Stimulated activated CD8-positive, alpha-beta memory T cell treated with anti-CD3 and anti-CD28 coated beads, Interleukin-4, amount 100 ng/mL, for 24 hours (primary cell): ENCODE data around the gene PDE5A.

ENCODE experiments used
- DNase-seq: peaks from one replicate; pipeline ENCODE4 v3.0.0-alpha.2; 2020; ENCODE audit warnings: low read depth

The PDE5A gene

GRCh38 chr4:119521268-119521667 is 107.3 kb downstream of the PDE5A start:
- no peak for DNase-seq

- no peak for DNase-seq
Measured at GRCh38 chr4:119518915-119519410, 109.6 kb downstream of the PDE5A start.

DNA sequence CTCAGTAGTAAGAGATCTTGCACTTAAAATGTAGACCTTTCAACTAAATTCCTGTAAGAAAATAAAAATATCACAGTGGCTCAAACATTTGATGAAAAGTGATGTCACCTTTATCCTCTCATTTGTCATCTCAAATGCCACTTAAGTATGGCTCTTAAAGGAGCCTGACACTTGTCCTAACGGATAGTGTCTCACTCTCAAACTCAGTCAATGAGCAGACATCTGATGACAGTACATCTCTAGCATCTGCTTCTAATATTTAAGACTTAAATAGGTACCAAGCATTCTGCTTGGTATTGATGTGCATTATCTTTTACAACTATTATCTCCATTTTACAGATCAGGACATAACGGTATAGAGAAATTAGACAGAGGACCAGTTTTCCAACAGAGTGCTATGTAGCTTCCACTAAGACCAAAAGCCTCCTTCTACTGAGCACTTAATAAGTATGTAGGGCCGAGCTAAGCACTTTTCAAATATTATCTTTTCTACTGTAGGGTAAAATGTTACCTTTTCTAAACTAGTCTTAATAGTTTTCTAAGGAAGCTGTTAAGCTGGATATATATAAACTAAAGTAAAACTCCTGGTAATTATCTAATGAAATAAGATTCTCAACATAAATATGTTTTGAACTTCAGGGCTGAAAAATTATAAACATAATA is 110.2 kb downstream of the PDE5A start:
- DNase-seq: no peak

GRCh38 chr4:119517361-119518229 is 111.0 kb downstream of the PDE5A start:
- DNase-seq: no peak

DNA sequence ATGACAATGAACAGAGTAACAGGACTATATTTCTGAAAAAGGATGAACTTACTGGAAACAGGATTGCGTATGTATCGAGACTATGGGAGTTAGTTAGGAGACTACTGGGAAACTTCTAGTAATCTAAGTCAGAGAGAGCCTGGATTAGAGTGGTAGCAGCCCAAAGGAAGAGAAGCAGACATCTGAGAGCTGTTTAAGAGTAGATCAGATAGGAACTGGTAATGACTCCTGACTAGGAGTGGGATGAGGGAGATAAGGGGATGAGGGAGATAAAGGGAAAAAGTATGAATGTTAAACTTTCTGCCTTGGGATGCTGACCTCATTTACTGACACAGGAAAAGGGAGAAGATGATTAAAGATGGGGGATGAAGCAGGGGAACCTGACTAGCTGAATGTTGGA is 116.2 kb downstream of the PDE5A start:
- no peak for DNase-seq

- no peak for DNase-seq
Measured at GRCh38 chr4:119510395-119511149, 118.0 kb downstream of the PDE5A start.

DNA sequence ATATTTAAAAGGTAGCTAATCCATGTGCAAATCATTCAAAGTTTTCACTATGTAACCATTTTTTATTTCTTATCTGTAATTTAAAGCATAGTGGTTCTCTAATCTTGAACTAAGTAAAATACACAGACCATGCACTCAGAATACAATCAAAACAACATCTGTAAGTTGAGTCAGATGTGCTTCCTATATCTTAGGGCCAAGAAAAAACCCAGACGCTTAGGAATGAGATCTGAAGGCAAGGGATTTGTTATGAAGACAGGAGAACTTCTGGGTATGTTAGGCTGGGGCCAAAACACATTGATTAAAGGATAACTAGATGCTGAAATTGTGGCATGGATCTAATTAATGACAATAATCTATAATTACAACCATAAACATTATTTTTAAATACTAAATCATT is 120.3 kb downstream of the PDE5A start:
- DNase-seq: no peak

DNA sequence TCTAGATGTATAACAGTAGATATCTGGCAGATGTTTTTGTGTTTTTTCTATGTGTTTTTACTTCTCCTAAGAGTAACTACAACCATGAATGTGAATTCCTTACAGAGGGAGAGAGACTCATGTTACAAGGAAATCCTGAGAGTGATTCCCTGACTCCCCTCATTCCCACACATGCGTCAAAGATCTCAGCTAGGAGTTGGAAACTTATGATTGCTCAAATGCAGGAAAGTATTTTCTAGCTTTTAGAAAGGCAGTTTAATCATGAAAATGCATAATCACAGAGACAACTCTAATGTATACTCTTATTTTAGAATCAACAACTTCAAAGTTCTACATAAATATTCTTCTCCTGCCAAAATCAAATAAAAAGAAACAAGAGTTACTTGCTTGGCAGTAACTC is 121.8 kb downstream of the PDE5A start:
- no peak for DNase-seq

GRCh38 chr4:119504616-119505015 is 124.0 kb downstream of the PDE5A start:
- no peak for DNase-seq

DNA sequence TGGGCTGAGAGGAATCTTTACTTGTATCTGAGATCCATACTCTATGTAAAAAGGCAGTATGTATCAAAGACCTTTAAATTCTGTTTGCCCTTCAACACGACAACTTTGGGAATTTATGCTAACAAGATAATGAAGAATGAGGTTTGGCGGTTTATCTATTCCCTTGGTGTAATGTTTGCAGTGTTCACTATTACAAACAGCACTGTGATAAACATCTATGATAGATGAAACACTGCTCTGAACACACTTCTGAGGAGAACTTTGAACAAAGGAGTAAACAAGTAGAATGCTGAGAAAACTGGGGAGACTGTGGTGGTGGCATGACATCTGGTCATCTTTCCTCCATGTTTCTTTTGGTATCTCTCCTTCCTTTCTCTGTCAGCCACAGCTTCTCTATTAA is 126.9 kb downstream of the PDE5A start:
- no peak for DNase-seq

GRCh38 chr4:119498527-119498926 is 130.1 kb downstream of the PDE5A start:
- no peak for DNase-seq

GRCh38 chr4:119493886-119494285 is 134.7 kb downstream of the PDE5A start:
- no peak for DNase-seq

DNA sequence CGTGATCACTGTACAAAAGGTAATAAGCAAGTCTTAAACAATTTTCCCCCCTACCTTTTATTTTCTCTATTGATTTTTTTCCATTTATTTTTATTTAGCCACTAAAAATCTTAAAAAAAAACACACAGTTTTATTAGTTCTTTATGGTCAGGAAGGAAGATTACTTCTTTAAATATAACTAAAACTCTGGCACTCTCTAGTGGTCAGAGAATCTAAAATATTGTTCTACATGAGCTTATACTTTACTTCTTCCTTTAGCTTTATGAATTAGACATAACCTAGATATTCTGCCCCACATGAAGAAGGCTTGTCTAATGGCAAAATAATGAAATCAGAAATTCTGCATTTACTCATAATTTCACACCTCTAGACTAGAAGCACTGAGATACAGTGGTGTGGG is 135.2 kb downstream of the PDE5A start:
- DNase-seq: no peak

- DNase-seq: no peak
Measured at GRCh38 chr4:119490335-119490734, 138.3 kb downstream of the PDE5A start.

DNA sequence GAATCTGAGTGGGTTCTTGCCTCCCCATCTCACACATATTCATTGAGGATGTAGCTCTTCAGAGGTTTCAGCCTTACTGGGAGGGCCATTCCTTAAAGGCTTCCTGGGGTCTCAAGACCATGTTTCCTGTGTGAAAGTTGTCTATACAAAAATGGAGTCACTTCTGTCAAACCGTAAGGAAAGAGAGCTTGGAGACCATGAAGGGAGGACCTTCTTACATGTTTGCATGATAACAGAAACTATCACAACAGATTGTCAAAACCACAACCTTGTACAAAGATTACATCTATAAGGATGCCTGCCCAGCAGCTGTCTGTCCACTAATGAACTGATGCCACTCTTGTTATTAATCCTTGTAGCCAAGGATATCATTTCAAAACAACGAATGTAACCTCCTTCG is 139.3 kb downstream of the PDE5A start:
- no peak for DNase-seq

- no peak for DNase-seq
Measured at GRCh38 chr4:119480331-119480730, 148.3 kb downstream of the PDE5A start.

GRCh38 chr4:119479835-119480234 is 148.8 kb downstream of the PDE5A start:
- no peak for DNase-seq

DNA sequence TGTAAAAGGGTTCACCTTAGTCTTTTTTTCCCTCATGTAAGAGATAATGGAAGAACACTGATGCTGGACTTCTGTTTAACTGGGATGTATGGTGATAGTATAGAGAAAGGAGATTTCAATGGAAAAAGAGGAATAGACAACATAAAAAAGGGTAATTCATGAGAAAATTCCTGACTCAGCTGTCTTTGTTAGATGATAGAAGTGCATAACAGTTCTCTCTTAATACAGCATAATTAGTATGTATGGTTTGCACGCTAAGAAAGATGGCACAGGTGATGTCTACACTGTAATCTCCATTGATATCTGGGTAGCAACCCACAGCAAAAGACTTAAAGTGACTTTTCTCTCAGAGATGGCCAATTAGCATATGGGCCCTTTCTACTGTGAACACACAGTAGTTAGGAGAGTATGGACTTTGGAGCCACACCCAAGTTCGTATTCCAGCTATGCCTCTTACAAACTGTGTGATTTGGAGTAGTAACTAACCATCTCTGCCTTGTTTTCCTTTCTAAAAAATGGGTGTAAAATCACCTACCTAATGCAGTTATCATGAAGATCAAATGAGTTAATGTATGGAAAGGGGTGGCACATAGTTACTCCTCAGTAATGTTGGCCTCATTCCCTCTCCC is 149.3 kb downstream of the PDE5A start:
- no peak for DNase-seq

GRCh38 chr4:119478446-119479179 is 150.0 kb downstream of the PDE5A start:
- no peak for DNase-seq

DNA sequence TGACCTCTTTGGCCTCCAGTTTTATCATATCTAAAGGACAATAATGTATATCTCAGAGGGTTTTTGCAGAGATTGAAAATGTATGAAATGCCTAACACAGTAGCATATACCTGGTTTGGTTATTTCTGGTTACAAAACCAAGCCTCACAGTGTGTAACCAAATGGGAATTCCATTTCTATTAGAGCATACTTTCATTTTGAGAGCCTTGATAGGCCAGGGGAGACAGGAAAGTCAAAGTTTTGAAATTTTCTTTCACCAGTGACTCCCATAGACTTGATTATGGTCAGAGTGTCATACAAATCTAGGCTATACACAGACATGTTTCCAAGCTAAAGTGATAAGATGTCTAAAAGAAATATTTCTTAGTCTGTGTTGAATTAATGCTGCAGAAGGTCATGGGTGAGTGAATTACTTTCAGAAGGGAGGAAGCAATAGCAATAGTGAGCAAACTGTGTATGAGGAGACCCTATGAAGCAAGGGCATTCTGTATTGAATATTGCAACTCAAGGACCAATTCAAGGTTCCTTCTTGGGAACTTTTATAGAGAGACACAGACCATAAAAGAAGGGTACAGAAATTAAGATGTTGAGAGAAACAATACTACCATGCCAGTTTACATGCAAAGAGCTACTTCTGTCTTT is 151.1 kb downstream of the PDE5A start:
- no peak for DNase-seq

DNA sequence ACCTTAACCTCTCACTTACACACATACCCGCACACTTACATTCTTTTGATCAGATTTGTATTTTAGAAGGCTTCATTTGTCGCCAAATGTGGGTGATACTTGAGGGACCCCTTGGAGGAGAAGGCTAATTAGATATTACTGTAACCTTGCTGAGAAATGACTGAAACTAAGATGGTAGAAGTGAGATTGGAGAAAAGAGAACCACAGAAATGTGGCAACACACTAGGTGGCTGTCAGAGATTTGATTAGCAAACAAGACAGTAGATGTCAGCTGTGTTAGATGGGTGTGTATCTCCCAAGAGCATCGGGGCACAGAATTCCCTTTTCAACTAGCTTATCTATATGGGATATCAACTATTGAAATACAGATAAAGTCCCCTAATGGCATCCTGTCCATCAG is 157.3 kb downstream of the PDE5A start:
- DNase-seq: no peak
